PC-9 (cell line): Measurements from ENCODE around the gene INSYN2B. TPM values are rescaled to one million over a fixed set of nuclear protein-coding genes. Genes with fewer than 3 reads are reported as not detected.

ENCODE experiments used
- BruUV-seq: library from RNA; stranded (reverse); fragments of 400-500 nt; replicated peaks from 2 replicates; lab custom pipeline; 2021; lab: Mats Ljungman, UMichigan
- CTCF ChIA-PET: fragments of 300-600 bp; sonication (Branson Sonifier 250); formaldehyde crosslinking; loops from one replicate; lab custom pipeline; 2022; ENCODE audit warnings: antibody characterized with exemption; lab: Charles Lee
- POLR2A ChIA-PET: fragments of 300-600 bp; sonication (Branson Sonifier 250); formaldehyde crosslinking; loops from one replicate; lab custom pipeline; 2022; ENCODE audit warnings: antibody characterized with exemption; ENCODE audit not compliant: unreplicated experiment; lab: Charles Lee
- DNase-seq, 2 experiments: peaks; one replicate each; pipeline versions ENCODE4 v3.0.0 to v3.0.0-alpha.2; 2015 to 2022; ENCODE audit warnings: mixed read lengths in 1 of 2
- H2AFZ ChIP-seq: fragments of 200-600 bp; sonication (generic); 2 replicates; pipeline ENCODE4 v1.8.1; 2017; ENCODE audit warnings: antibody characterized with exemption
- H3F3A ChIP-seq: fragments of 200-600 bp; sonication (generic); 2 replicates; pipeline ENCODE4 v1.8.1; 2017; ENCODE audit warnings: antibody characterized with exemption, mild to moderate bottlenecking, low read depth; ENCODE audit not compliant: insufficient read depth
- H3K27ac ChIP-seq: fragments of 200-600 bp; sonication (generic); 2 replicates; pipeline ENCODE4 v1.6.1; 2016; ENCODE audit warnings: mixed run types
- H3K27me3 ChIP-seq: fragments of 200-600 bp; sonication (generic); 2 replicates; pipeline ENCODE4 v1.6.1; 2016; ENCODE audit warnings: low read depth, mixed run types; ENCODE audit not compliant: insufficient read depth
- H3K36me3 ChIP-seq: fragments of 200-600 bp; sonication (generic); 2 replicates; pipeline ENCODE4 v1.6.1; 2016; ENCODE audit warnings: low read depth, mixed run types
- H3K4me1 ChIP-seq: fragments of 200-600 bp; sonication (generic); replicated peaks from 2 replicates; pipeline ENCODE4 v1.6.1; 2016; ENCODE audit warnings: mixed run types; ENCODE audit not compliant: insufficient read depth
- H3K4me2 ChIP-seq: fragments of 200-600 bp; sonication (generic); 2 replicates; pipeline ENCODE4 v1.6.1; 2017; ENCODE audit warnings: mixed run types
- H3K4me3 ChIP-seq: fragments of 200-600 bp; sonication (generic); 2 replicates; pipeline ENCODE4 v1.6.1; 2016; ENCODE audit warnings: mixed run types
- H3K79me2 ChIP-seq: fragments of 200-600 bp; sonication (generic); 2 replicates; pipeline ENCODE4 v1.6.1; 2017; ENCODE audit warnings: low read depth, mixed run types
- H3K9me2 ChIP-seq: fragments of 200-600 bp; sonication (generic); 2 replicates; pipeline ENCODE4 v1.8.1; 2017; ENCODE audit warnings: mild to moderate bottlenecking; ENCODE audit not compliant: insufficient read depth
- H3K9me3 ChIP-seq: fragments of 200-600 bp; sonication (generic); 2 replicates; pipeline ENCODE4 v1.8.1; 2016; ENCODE audit warnings: low read depth; ENCODE audit not compliant: insufficient read depth
- H4K20me1 ChIP-seq: fragments of 200-600 bp; sonication (generic); 2 replicates; pipeline ENCODE4 v1.8.1; 2017; ENCODE audit not compliant: insufficient read depth
- EZH2 ChIP-seq: fragments of 200-600 bp; sonication (generic); IDR thresholded peaks from 2 replicates; pipeline ENCODE4 v1.8.0; 2017; ENCODE audit warnings: antibody characterized with exemption, low read depth
- intact Hi-C: fragments of 100-400 bp; cut with micrococcal nuclease; formaldehyde crosslinking; loops from one replicate; pipeline ENCODE4 v1.10.0; 2022; ENCODE audit not compliant: unreplicated experiment
- total RNA-seq: library from RNA; stranded (reverse); gene quantifications from 2 replicates; pipeline ENCODE4 v1.2.3, GENCODE V29; 2021
- TF ChIP-seq, protein P1 (sequence below): fragments of 200-600 bp; sonication (generic); conservative IDR thresholded peaks from 2 replicates; pipeline ENCODE4 v1.6.1; 2017; ENCODE audit warnings: mixed run types, antibody characterized with exemption, mild to moderate bottlenecking, moderate library complexity

INSYN2B gene
- total RNA-seq, 1 experiment from 2014 or later = not detected

DNA sequence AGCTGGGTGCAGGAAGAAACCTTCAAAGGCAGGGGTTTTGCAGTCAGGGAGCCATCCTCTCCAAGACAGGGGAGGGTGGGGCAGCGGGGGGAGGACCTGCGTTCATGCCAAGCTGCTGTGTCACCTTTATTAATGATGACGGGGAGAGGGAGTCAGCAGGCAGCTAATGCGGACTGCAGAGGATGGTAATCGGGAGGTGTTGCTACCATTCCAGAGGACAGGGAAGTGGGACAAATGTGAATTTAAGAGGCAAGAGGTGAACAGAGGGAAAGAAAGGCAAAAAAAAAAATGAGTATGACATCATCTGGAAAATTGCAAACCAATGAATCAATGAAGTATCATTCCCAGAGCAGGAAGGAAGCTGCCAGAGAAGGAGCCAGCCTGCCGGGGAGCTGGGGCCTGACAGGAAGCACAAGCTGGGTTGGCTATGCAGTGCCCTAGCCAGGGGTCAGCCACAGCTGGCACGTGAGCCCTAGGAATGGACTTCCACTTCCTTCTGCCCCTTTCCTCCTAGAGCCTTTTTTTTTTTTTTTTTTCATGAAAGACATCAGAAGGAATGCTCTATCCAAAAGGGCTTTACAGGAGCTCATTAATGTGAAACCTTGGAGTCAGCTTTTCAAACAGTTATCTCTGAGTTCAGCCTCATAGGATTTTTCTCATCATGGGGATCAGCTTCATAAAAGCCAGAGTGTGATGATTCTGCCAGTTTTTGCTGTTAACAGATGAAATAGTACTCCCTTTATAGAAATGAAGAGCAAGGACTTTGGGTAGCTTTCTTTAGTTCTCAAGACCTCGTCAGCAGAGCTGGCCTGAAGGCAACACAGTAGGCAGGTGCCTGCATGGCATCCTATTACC lies 9.2 kb downstream of the INSYN2B start:
- intact Hi-C loops = loop anchor here (5.0 kb wide), 2 partner anchors 131 to 246 kb away; no protein-coding TSS in a partner anchor
- peak overlapping the region; percentile 69 for H3K4me2 ChIP-seq
- H4K20me1 ChIP-seq = no peaks in the 10 kb centered on the region
- H3F3A ChIP-seq = peaks cover 14% of the 10 kb centered on the region
- ChIA-PET CTCF (interaction anchor here (0.6 to 1.5 kb wide), 5 partner anchors 9 to 1119 kb away, joined by 3 to 15 read pairs (median 12); partner anchors contain the start of gene INSYN2B), POLR2A (interaction anchor here (0.6 to 0.7 kb wide), 3 partner anchors 376 to 1397 kb away, joined by 3 to 14 read pairs (median 9); no protein-coding TSS in a partner anchor)
- H3K4me1 ChIP-seq = peaks cover 29% of the 10 kb centered on the region
- H3K79me2 ChIP-seq = peaks cover 4% of the 10 kb centered on the region
- peak overlapping the region; percentile 88 for H3K27ac ChIP-seq
- DNase-seq = peak; percentile 76 to 98
- TF ChIP-seq EZH2 = no peak
- TF ChIP-seq, protein P1, sequence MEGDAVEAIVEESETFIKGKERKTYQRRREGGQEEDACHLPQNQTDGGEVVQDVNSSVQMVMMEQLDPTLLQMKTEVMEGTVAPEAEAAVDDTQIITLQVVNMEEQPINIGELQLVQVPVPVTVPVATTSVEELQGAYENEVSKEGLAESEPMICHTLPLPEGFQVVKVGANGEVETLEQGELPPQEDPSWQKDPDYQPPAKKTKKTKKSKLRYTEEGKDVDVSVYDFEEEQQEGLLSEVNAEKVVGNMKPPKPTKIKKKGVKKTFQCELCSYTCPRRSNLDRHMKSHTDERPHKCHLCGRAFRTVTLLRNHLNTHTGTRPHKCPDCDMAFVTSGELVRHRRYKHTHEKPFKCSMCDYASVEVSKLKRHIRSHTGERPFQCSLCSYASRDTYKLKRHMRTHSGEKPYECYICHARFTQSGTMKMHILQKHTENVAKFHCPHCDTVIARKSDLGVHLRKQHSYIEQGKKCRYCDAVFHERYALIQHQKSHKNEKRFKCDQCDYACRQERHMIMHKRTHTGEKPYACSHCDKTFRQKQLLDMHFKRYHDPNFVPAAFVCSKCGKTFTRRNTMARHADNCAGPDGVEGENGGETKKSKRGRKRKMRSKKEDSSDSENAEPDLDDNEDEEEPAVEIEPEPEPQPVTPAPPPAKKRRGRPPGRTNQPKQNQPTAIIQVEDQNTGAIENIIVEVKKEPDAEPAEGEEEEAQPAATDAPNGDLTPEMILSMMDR = no peak
- no peak overlapping the region for H3K4me3 ChIP-seq
- no peaks in the 10 kb centered on the region for H3K36me3 ChIP-seq
- no peaks in the 10 kb centered on the region for H3K9me3 ChIP-seq
- BruUV-seq = TSS peak; percentile 92
- no peaks in the 10 kb centered on the region for H3K27me3 ChIP-seq
- no peak overlapping the region for H2AFZ ChIP-seq
- no peaks in the 10 kb centered on the region for H3K9me2 ChIP-seq

DNA sequence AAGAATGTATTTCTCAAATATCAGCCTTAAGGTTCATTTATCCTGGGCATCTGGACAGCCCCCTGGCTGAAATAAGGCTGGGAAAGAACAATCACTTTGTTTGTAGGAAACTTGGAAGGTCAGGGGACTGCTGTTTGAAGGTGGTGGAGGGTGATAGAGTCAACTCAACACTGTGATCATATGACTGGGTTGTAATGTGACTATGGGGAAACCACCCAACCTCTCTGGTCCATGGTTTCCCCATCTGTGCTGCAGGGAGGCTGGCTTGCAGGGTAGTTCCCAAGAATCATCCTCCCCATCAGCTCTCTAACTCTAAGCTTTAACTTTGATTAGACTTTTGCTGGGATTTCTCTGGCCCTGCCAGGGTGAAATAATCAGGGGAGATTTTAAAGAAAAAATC lies 10.0 kb downstream of the INSYN2B start:
- Histone ChIP-seq H3K4me1 (peaks cover 26% of the 10 kb centered on the region), H3K9me3 (no peaks in the 10 kb centered on the region), H3K27ac (peak overlapping the region; percentile 88), H3K4me3 (no peak overlapping the region), H4K20me1 (no peaks in the 10 kb centered on the region), H3K4me2 (peak overlapping the region; percentile 69), H3K36me3 (no peaks in the 10 kb centered on the region), H3K27me3 (no peaks in the 10 kb centered on the region), H2AFZ (no peak overlapping the region), H3K9me2 (no peaks in the 10 kb centered on the region), H3K79me2 (peaks cover under 1% of the 10 kb centered on the region; the same call in 1 of the 2 replicates), H3F3A (peaks cover 9% of the 10 kb centered on the region)
- TF ChIP-seq, protein P1 = no peak
- TF ChIP-seq EZH2 = no peak
- no TSS peak for BruUV-seq
- intact Hi-C loops = loop anchor here (5.0 kb wide), 2 partner anchors 132 to 247 kb away; no protein-coding TSS in a partner anchor
- ChIA-PET POLR2A (no interaction called here), CTCF (no interaction called here)
- no peak for DNase-seq

GRCh38 chr5:169964246-169964645 lies 16.0 kb downstream of the INSYN2B start:
- H2AFZ ChIP-seq = no peak overlapping the region
- H3K4me2 ChIP-seq = no peak overlapping the region
- H3F3A ChIP-seq = no peaks in the 10 kb centered on the region
- no peaks in the 10 kb centered on the region for H3K79me2 ChIP-seq
- BruUV-seq = no TSS peak
- DNase-seq = no peak
- H3K36me3 ChIP-seq = no peaks in the 10 kb centered on the region
- no peak overlapping the region for H3K4me3 ChIP-seq
- intact Hi-C loops = no loop called here
- H3K27ac ChIP-seq = no peak overlapping the region
- CTCF ChIA-PET = no interaction called here
- TF ChIP-seq, protein P1 = no peak
- no peak for TF ChIP-seq EZH2
- H3K9me3 ChIP-seq = no peaks in the 10 kb centered on the region
- H3K27me3 ChIP-seq = no peaks in the 10 kb centered on the region
- POLR2A ChIA-PET = no interaction called here
- 0 out of 2 replicates have a peak, but pooled peaks cover 4% of the 10 kb centered on the region for H3K4me1 ChIP-seq
- no peaks in the 10 kb centered on the region for H4K20me1 ChIP-seq
- H3K9me2 ChIP-seq = no peaks in the 10 kb centered on the region
